VCaP (cell line): ENCODE data around the gene ADGRD1.

Experiments used
- H3K27ac ChIP-seq: fragments of 450-650 bp; 2 replicates; pipeline ENCODE4 v1.5.1; 2017
- TF ChIP-seq, protein P1 (sequence below): fragments of 450-650 bp; conservative IDR thresholded peaks from 2 replicates; pipeline ENCODE4 v1.5.1; 2017; ENCODE audit warnings: mild to moderate bottlenecking, moderate library complexity

ADGRD1 gene

DNA sequence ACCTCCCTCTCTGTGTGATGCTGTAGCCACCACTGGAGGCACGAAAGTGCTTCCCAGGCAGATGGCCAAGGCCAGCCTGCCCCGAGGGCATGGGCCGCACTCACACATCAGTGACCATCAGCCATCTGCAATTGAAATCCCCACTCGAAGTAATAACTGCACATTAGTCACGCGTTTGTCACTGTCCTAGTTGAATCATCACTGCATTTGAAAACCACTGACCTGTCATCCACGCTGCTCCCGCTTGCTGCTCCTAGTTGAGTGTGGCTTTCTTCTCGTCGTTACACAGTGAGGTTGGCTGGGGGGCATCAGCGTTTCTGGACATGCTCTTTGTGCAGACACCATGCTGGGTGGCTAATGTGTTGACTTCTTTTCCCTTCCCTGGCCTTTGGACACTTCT lies 176.1 kb downstream of the ADGRD1 start:
- TF ChIP-seq, protein P1, sequence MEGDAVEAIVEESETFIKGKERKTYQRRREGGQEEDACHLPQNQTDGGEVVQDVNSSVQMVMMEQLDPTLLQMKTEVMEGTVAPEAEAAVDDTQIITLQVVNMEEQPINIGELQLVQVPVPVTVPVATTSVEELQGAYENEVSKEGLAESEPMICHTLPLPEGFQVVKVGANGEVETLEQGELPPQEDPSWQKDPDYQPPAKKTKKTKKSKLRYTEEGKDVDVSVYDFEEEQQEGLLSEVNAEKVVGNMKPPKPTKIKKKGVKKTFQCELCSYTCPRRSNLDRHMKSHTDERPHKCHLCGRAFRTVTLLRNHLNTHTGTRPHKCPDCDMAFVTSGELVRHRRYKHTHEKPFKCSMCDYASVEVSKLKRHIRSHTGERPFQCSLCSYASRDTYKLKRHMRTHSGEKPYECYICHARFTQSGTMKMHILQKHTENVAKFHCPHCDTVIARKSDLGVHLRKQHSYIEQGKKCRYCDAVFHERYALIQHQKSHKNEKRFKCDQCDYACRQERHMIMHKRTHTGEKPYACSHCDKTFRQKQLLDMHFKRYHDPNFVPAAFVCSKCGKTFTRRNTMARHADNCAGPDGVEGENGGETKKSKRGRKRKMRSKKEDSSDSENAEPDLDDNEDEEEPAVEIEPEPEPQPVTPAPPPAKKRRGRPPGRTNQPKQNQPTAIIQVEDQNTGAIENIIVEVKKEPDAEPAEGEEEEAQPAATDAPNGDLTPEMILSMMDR, result no peak
- H3K27ac ChIP-seq, result no peak overlapping the region

DNA sequence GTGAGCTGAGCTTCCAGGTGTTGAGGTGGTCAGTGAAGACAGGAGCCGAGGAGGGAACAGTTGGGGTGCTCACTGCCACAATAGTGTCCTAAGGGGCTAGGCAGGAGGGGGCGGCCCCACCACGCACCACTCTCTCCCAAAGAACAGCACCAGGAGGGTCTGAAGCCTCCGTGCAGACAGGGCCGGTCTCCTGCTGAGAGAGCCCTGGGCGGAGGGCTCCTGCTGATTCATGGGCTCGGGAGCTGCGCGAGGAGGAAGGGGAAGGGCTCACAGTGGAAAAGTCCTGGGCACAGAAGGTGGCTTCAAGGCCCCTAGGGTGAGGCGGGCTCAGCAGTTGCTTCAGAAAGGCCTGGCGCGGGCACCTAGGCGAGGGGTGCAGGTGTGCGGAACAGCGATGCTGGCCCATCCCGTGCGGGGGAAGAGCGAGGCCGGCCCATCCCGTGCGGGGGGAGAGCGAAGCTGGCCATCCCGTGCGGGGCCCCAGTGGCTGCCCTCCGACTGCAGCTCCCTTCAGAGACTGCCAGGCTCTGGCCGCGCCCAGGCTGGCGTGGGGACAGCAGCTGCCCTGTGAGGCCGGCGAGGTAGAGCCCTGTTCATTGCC lies 176.7 kb downstream of the ADGRD1 start:
- H3K27ac ChIP-seq, result no peak overlapping the region
- TF ChIP-seq, protein P1, result no peak

DNA sequence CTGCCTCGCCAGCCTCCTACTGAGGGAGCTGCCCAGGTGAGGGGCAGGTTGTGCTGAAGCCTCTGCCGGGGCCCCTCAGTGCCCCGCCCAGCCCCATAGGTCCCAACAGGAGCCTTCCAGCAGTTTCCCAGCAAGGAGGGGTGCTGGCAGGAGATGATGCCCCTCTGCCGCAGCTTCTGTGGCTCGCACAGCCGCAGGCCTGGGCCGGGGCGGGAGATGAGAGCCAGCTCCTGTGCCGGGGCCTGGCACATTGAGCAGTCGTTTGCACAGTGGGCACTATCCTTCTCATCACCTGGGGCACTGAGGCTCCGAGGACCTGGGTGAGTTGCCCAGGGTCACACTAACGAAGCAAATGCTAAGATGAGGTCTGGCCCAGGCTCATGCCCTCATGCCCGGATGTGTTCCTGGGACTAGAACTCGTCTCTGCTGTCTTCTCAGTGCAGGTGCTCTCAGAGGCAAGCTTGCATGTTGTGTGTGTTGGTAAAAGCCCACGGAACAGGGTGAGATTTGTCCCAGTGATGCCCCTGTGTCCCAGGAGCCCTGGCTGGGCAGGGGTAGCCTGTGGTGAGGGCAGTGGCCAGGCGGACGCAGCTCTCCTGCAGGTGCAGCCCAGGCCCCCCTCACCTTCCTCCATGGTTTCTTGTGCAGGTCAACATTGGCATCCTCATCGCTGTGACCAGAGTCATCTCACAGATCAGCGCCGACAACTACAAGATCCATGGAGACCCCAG lies 177.5 kb downstream of the ADGRD1 start:
- H3K27ac ChIP-seq, result no peak overlapping the region
- TF ChIP-seq, protein P1, result no peak

DNA sequence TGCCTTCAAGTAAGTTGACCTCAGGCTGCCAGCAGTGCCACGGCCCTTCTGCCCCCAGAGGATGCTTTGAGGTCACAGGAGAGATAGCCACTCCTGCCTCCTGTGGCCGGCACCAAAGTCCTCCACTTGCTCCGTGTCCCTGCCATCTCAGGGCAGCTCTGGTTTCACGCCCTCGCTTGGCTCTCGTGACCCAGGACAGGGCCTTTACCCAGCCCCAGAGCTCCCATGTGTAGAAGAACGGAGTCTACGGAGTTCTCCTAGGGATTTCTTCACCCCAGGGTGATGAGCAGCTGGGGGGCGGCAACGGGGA lies 178.1 kb downstream of the ADGRD1 start:
- H3K27ac ChIP-seq, result no peak overlapping the region
- TF ChIP-seq, protein P1, result no peak

DNA sequence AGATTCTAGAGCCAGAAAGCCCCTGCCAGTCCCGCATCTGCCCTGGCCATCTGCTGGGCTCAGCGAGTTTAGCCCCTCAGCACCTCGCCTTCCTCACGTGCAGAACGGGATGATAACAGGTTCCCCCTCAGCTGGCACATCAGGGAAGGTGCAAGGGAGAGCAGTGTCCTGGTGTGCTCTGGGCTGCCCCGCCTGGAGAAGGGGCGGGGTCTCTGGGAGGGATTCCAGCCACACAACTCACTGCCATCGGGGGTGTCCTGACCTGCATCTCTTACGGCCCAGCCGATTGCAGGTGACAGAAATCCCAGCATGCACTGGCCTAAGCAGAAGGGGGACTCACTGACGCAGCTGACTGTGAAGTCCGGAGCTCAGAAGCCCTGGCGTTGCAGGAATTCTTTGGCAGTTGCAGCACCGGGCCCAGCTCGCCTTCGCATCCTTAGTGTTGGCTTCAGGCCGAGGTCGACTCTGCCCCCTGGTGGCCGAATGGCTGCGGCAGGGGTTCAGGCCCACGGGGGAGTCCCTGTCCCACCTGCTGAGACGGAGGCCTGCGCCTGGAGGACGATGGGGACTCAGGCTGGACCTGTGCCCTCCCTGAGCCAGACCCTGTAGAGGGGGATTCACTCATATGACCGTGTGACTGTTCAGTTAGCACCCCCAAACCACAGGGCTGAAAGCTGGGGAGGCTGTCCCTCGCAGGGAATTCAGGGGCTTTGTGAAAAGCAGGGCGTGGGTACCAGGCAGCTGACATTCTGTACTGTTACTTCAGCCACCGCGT lies 178.6 kb downstream of the ADGRD1 start:
- H3K27ac ChIP-seq, result no peak overlapping the region
- TF ChIP-seq, protein P1, result peak; percentile 81

DNA sequence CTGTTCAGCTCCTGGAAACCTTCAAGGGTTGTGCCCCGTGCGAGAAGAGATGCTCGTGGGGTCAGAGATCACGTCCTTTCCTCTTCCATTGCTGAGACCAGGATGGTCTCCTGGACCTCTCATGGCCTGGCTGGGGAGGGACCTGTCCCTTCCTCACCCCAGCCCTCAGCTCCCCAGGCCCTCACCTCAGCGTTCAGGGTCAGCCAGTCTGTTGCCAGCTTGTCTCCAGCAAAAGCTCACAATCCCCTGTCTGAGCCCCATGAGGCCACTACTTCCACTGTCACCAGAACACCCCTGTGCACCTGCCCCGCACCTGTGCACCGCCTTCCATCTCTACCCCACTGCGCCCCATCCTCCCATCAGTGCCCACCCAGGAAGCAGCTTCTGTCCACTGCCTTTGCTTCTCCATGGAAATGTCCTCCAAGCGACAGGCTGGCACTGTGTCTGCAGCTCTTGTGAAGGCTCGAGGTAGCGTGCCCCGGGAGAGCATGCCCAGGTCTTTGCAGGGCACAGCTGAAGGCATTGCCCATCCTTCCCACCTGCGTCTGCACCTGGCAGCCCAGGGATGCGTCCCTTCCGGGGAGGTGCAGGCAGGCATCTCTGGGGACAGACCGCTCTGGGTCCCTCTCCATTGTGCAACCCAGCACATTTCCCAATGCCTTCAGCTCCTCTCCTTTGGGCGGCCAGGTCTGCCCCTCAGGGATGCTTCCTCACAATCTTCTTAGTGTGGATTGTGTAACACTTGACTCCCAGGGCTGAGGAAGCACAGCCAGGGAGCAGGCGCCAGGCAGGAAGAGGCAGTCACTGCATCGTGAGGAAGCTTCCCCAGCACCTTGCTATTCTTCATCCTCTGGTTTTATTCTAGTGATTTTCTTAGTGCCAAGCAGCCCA lies 179.6 kb downstream of the ADGRD1 start:
- TF ChIP-seq, protein P1, result no peak
- no peak overlapping the region for H3K27ac ChIP-seq
